Body of pancreas (tissue), 4 donors: ENCODE data around the gene ASTN1.

Source experiments
- POLR2A ChIP-seq, 3 donors: fragments of 450-650 bp; IDR thresholded peaks; one replicate each; pipeline ENCODE4 v1.6.1; 2016; ENCODE audit warnings: antibody characterized with exemption in 3 of 3, mild to moderate bottlenecking in 2 of 3
- TF ChIP-seq, protein P1 (sequence below), 7 experiments: fragments of 450-650 bp in 4 of 7; fragments of 200-600 bp in 3 of 7; sonication (generic) in 3 of 7; IDR thresholded peaks; one replicate each; pipeline ENCODE4 v1.5.1; 2016 to 2019; ENCODE audit warnings: antibody characterized with exemption in 7 of 7

DNA sequence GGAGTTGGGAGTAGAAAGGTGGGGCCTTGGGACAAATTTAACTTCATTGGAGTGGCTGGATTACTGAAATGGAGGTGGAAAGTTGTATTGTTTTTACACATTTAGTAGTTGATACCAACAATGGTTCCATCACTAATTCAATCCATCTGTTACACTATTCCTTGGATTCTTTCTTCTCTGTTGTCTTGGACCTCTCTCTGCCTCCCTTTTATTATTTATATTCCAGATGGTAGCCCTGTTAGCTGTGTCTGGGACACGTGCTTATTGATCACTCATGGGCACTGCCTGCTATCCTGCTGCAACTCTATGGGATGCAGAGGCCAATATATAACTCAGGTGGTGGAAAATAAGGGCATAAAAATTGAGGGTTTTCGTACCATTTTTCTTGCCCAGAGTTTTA is 355.2 kb downstream of the ASTN1 start:
- TF ChIP-seq, protein P1, sequence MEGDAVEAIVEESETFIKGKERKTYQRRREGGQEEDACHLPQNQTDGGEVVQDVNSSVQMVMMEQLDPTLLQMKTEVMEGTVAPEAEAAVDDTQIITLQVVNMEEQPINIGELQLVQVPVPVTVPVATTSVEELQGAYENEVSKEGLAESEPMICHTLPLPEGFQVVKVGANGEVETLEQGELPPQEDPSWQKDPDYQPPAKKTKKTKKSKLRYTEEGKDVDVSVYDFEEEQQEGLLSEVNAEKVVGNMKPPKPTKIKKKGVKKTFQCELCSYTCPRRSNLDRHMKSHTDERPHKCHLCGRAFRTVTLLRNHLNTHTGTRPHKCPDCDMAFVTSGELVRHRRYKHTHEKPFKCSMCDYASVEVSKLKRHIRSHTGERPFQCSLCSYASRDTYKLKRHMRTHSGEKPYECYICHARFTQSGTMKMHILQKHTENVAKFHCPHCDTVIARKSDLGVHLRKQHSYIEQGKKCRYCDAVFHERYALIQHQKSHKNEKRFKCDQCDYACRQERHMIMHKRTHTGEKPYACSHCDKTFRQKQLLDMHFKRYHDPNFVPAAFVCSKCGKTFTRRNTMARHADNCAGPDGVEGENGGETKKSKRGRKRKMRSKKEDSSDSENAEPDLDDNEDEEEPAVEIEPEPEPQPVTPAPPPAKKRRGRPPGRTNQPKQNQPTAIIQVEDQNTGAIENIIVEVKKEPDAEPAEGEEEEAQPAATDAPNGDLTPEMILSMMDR (IDR thresholded peaks at IDR 0.05) = no peak
- TF ChIP-seq POLR2A (IDR thresholded peaks at IDR 0.05) = no peak
